Stimulated activated CD4-positive, alpha-beta T cell treated with anti-CD3 and anti-CD28 coated beads, Interleukin-2, amount 100 ng/mL, for 4 hours (primary cell): ENCODE measurements around the gene CPNE5.

Experiments
- DNase-seq: peaks from one replicate; pipeline ENCODE4 v3.0.0-alpha.2; 2020; ENCODE audit warnings: low read depth

Gene CPNE5

DNA sequence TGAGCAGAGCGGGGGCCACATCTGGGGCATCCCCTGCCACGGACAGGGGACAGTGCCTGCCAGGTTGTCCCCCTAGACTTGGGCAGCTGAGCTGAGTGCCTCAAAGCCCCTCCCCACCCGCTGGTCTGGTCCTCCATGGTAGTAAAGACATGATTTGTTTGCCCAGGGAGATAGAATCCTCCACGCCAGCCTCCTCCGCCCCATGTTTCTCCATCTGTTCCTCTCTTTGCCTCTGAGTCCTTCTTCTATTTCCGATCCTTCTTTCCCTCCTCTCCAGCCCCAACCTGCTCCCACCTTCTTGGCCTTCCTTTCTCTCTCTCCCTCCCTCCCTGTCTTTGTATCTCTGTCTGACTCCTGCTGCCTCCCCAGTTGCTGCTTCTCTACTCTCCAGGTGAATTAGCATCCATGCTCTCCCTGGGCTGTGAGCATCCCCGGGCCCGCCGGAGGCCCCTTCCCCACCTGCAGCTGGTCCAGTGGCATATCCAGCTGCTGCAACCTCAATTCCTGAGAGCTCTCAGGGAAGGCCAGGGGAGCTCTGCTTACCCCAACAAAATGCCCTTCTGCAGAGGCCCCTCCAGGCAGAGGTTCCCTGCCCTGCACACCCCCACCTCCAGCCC is 45.8 kb downstream of the CPNE5 start:
- DNase-seq, result no peak

DNA sequence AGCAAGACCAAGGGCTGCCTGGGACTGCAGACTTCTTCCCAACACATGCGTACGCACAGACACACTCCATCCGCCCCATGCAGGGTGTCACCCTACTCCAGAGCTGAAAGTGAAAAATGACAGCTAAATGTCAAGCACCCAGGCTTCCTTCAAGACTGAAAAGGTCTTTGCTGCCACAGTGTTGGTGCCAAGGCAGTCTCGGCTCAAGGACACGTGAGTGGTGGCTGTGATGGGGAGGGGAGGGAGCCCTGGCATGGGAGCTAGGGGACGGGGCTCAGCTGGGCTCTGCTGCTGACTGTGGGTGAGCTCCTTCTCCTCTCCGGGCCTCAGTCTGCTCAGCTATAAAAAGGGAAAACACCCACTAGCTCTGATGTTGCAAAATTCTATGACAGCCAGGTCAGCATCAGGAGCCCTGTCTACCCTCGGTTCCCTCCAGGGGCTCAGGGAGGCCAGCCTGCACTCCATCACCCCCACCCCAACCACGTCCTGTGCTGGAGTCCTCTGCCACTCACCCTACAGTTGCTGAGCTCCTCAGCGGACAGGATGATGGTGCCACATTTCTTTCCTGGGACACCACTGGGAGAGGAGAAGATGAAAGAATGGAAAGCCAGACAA is 47.6 kb downstream of the CPNE5 start:
- DNase-seq, result no peak

DNA sequence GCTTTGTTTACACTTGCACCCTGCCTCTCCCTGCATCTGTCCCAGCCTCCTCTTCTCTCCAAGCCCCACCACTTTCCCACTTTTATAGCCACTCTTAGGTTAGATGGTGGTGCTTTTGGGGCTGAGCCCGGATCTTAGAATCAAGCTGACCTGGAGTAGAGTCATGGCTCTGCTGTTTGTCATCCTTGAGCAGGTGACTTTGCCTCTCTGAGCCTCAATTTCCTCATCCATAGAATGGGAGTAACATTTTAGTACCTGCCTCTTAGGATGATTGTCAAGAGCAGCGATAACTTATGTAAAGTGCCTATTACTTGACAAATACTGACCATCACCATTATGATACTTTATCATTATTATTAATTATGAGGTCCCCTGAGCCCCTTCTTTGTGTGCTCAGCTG is 48.2 kb downstream of the CPNE5 start:
- no peak for DNase-seq

DNA sequence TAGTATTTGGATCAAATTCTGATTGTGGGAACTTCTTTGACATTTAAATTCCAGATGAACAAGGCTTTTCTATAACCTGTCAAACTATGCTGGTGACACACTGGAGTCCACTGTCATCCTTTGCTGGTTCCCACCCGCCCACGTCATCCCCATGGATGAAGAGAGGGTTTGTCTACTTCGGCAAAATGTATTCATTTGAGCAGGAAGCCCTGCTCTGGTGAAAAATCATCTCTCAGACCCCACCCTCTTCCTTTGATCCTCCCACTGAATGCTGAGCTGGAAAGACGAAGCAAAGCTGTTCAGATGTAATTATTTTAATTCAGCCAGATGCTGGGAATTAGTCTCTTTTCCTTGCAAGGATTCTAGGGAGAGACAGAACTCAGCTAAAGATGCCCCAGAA is 50.5 kb downstream of the CPNE5 start:
- DNase-seq, result peak; percentile 39

DNA sequence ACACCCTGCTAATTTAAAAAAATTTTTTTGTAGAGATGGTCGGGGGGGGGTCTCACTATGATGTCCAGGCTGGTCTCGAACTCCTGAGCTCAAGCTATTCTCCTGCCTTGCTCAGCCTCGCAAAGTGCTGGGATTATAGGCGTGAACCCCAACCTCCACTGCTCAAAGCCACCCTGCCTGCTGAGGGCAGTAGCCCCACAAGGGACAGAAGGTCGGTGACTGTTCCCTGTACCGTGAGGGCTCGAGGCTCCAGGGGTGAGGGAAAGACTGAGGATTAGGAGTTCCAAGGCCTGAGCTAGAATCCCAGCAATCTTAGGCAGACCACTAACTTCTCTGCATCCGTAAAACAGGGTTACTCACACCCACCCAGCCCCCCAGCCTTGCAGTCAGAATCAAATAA is 51.1 kb downstream of the CPNE5 start:
- no peak for DNase-seq

DNA sequence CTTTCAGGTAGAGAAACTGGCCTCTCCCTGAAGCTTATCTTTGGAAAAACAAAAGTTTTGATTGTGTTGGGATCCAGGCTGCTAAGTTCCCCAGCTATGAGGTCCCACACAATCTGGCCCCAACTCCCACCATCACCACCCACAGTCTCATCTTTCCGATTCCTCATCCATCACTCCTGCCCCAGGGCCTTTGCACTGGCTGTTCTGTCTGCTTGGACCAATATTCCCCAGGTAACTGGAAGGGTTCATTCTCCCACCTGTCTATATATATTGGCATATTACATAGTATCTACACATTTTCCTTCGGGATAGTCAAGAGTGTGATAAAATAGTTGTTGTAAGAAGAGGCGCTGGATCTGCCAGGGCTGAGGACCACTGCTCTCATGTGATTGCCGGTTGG is 52.0 kb downstream of the CPNE5 start:
- DNase-seq, result no peak

DNA sequence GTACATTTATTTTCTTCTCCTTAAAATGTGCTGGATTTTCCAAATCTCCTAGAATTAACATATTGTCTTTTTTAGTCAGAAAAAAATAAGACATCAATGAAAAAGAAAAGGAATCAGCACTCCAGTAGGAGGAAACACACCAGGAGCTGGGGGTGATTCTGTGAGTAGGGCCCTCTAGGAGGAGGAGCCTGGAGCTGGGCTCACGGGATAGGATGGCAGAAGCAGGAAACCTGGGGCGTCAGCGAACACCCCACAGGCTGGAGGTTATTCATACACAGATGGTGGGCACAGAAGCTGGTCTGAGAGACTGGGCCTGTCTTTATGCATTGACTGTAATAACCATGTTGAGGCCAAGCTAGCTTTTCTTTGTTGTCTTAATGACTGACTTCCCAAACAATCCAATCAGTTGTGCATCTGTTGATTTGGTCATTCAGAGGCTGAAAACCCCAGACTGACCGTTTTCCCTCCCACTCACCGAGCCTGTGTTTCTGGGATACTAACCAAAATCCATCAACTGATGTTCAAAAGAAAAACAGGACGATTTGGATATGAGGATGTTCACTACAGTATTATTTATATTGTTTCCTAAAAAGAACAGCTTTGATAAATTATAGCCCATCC is 53.1 kb downstream of the CPNE5 start:
- DNase-seq, result no peak

DNA sequence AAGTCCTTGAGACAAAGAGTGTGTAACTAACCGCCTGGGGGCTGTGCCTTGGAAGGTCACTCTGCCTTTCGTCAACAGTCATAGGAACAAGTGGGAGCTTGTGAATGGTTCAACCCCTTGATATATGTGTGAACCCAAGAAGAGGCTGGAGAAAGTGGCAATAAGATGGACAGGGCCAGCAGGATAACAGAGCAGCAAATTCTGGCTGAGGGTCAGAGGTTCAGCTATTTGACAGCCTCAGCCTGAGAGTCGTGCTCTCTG is 54.9 kb downstream of the CPNE5 start:
- DNase-seq, result no peak

DNA sequence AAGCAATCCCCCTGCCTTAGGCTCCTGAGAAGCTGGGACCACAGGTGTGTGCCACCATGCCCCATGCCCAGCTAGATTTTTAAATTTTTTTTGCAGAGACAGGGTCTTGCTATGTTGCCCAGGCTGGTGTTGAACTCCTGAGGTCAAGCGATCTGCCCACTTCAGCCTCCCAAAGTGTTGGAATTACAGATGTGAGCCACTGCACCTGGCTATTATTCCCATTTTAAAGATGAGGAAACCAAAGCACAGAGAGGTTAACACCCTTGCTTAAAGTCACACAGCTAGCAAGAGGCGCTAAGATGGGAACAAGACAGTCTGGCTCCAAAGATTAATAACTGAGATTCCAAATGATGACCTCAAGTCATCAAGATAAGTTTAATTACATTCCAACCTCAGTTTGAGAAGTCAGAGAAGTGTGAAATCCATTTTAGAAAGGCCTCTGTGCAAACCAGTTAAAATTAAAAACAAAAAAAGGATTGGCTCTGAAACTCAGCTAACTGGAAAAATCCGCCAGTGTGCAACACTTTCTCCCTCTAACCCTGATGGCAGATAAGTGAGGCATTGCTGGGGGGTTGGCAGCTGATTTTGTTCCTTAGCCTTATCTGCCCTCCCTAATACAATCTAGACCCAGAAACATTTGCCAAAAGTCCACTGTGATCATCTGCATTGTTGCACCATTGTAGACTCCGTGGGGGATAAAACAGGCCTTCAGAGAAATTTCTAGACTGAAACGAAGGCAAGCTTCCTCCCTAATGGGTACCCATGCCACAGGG is 55.5 kb downstream of the CPNE5 start:
- no peak for DNase-seq

DNA sequence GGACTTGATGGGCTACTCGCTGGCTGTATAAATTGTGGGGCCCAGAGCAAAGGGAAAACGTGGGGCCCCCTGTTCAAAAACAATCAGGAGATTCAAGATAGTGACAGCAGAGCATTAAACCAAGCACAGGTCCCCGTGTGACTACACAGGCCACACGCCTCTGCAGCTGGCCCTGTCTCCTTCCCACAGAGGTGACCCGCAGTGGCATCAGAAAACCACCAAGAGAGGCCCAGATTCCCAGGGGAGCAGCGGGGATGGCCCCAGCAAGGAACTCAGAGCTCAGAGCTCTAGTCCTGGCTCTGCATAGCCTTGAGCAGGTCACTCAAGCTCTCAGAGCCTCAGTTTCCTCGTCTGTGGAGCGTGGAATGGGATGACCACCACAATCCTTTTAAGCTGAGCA is 57.6 kb downstream of the CPNE5 start:
- no peak for DNase-seq

DNA sequence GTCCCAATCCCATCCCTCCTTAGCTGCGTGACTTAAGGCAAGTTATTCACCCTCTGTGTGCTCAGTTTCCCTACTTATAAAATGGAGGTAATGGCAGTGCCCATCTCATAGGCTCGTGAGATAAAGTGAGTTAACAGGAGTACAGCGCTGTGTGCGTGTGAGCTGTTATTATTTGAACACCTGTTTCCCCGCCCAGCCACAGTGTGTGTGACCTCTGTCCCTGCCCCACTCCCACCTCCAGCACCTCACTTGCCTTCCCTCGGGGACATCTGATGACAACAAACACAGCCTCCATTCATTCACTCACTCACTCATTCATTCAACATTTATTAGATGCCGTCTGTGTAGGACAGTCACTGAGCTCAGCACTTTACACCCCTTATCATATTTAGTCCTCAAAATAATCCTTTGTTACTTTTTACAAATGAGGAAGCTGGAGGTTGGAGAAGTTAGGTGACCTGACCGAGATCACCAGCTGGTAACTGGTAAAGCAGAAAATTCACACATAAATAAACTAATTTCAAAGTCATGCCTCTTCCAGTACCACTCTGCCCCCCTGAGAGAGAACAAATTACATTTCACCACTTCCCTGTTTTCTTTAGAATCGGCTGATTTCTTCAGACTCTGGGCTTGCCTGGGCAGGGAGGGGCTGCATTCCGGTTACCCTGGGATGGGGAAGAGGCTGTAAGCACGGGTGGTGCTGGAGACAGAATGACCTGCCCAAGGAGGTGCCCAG is 58.6 kb downstream of the CPNE5 start:
- DNase-seq, result no peak

DNA sequence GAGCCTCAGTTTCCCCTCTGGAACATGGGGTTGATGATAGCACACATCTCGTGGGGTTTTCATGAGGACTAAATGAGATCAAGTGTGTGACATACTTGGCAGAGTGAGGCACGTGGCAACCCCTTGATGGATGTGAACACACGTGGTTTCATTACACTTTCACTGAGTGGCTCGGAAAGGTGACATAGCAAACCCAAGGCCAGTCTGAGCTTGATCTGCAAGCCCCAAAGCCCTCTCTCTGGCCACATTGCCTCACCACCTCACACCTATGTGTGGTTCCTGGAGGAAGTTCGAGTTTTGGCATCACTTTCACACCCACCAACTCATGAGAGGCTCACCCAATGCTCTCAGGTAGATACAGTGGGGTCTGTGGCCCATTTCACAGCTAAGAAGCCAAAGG is 60.0 kb downstream of the CPNE5 start:
- no peak for DNase-seq

DNA sequence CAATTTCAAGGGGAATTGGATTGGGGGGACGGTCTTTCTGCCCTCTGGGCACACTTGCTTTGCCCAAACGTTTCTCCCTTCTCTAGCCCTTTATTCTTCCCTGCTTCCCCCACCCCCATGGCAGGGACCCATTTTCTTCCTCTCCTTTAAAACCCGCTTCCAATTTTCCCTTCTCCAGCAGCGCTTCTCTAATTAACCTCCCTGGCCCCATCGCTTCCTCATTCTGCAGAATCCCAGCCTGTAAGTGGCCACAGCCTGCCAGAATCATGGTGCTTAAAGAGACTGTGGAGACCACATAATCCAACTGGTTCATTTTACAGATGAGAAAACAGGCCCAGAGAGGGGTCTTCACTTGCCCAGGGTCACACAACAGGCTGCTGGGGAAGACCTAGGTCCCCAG is 61.4 kb downstream of the CPNE5 start:
- no peak for DNase-seq

DNA sequence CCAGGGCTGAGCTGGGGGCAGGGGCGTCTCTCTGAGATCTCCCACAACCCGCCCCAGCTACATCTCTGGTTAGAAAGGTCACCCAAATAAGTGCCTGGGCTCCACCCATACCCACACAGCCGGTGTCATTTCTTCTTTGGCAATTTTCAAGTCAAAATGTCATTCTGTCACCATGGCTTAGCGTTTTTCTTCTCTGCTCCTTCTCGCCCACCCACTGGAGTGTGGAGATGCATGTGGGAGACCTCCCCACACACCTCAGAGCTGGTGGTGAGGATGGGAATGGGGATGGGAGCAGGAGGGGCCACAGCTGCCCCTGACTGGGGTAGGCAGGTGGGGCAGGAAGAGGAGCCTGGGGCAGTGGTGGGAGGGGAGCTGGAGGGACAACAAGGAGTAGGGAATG is 63.1 kb downstream of the CPNE5 start:
- no peak for DNase-seq

DNA sequence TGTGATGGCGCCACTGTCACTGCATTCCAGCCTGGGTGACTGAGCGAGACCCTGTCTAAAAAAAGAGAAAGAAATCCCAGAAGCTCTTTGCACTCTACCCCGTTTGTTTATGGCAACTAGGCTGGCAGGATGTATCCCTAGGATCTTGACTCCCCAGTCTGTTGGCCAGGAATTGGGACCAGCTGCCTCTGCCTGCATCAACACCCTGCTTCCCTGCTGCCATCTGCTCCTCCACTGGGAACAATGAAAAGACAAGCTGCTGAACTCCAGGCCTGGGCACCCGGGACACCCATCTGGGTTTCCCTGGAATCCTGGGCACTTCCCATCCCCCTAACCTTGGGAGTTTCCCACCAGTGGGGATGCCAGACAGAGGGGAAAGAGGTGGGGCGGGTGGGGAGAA is 64.9 kb downstream of the CPNE5 start:
- DNase-seq, result no peak

DNA sequence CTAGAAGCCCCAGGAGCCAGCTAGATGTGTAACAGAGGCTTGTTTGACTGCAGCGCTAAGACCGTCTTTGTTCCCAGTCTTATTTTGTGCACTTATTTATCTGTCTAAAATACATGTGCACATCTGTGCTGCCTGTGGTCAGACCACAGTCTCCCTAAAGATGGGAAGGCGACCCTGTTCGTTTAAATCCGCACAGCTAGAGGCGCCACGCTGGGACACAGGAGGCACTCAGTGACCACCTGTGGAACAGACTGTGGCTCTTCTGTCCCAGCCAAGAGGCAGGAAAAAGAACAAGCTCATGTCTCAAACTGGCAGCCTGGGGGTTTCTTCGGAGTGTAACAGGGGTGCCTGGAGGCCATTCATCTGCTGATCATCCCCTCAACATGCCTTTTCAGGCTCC is 66.8 kb downstream of the CPNE5 start:
- no peak for DNase-seq

DNA sequence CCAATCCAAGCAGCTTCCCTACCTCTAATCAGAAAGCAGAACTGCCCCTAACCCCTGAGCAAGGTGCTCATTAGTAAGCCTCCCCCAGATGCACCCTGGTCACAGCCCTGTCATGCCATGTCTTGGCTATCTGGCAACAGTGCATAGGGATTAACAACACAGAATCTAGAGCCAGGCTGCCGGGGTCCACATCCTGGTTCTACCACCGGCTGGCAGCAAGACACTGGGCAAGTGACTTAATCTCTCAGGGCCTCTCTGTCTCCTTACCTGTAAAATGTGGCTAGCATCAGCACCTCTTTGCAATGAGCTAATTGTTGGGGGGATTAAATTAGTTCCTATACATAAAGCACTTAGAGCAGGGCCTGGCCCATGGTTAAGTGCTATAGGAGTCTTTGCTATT is 68.1 kb downstream of the CPNE5 start:
- DNase-seq, result no peak

DNA sequence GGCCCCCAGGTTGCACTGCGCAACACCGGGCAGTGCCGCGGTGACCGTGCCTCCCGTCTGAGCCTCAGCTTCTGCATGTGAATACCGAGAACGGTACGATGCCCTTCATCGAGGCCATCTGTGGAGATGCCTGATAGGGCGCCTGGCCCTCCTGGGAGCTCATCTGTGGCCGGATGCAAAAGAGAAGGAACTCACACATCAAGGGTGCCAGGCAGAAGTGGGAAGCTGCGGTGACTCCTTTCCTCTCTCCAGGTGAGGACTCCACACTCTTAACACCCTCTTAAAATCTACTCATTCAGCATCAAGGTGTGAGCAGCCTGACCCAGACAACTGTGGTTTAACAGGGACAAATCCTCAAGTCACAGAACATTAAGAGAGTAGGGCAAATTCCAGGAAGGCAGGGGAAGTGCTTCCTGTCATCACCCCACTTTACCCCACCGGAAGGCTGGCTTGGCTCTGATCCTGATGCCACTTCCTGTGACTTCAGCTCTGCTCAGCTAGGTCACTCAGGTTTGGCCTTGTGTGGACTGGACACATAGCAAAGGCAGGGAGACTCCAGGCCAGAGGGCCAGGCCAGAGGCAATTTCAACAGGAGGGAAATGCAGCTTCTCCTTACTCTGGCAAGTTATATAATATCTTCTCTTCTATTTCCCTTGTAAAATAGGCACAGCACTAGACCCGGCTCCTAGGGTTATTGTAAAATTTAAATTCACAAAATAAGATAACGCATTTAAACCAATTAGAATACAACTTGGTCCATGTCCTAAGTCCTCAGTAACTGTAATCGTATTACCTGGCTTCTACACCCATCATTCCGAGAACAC is 69.4 kb downstream of the CPNE5 start:
- no peak for DNase-seq

DNA sequence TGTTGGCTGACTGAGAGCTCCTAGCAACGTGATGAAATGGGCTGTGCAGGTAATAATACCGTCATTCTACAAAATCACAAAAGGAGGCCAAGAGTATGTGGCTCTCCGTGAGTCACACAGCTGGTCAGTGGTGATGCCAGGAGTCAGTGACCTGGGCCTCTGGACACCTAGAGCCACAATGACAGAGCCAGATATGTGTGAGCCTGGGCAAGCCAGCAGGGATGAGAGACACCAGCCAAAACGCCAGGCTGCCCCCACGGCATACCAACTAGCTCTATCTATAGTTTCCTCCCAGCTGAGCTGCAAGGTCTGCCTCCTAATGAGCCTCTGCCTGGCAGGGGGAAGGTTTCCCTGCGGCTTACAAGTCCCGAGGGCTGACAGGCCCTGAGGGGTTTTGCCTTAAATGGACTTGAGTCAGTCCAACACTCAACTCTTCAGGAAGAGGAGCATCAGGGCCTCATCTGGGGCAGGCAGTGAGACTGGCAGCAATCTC is 70.0 kb downstream of the CPNE5 start:
- DNase-seq, result no peak

DNA sequence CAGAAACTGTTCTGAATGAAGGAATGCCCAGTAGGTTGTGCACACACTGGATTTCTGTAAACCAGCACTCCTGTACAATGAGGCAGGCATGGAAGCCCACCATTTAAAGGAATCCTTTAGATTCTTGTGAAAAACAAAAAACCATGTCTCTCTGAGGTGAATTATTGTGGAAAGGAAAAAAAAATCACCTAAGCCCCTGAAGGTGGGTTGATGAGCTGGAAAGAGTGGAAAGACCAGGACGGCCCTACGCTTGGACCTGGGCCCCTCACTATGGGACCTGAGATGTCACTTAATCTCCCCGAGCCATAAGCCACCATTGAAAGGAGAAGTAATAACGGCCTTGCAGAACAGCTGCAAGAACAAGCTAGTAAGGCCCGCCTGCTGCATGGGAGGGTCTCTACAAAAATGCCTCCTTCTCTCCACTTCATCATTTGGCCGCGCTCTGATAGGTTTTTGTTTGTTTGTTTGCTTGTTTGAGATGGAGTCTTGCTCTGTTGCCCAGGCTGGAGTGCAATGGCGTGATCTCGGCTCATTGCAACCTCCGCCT is 72.8 kb downstream of the CPNE5 start:
- no peak for DNase-seq
